CD14-positive monocyte (primary cell): ENCODE measurements around the gene CRY2. TPM values are rescaled to one million over a fixed set of nuclear protein-coding genes. Genes with fewer than 3 reads are reported as not detected.
A peak's percentile ranks its signal among the peaks of the same experiment; 100 is the strongest.

Source experiments
- DNase-seq, 3 donors: peaks; one replicate each; pipeline ENCODE4 v3.0.0-alpha.2; 2011 to 2022
- H2AFZ ChIP-seq: 2 replicates; pipeline ENCODE4 v1.6.0; 2012; ENCODE audit warnings: mild to moderate bottlenecking, low read depth, low read length, inconsistent platforms; ENCODE audit not compliant: insufficient read depth, poor library complexity, severe bottlenecking
- H3K27ac ChIP-seq, 2 donors: 1 replicate in 1 of 2; 2 replicates in 1 of 2; pipeline ENCODE4 v1.5.1; 2012 to 2013; ENCODE audit warnings: low read length in 2 of 2, control low read depth in 1 of 2, inconsistent platforms in 1 of 2, low read depth in 1 of 2, mild to moderate bottlenecking in 1 of 2
- H3K27me3 ChIP-seq, 2 donors: one replicate each; pipeline versions ENCODE4 v1.6.0 to v1.6.1; 2011 to 2013; ENCODE audit warnings: low read length in 2 of 2; ENCODE audit not compliant: control insufficient read depth in 2 of 2, insufficient read depth in 2 of 2
- H3K36me3 ChIP-seq, 2 donors: replicated peaks in 1 of 2; 1 replicate in 1 of 2; 2 replicates in 1 of 2; pipeline versions ENCODE4 v1.5.1 to v1.6.1; 2012 to 2013; ENCODE audit warnings: low read length in 2 of 2, control low read depth in 1 of 2, inconsistent platforms in 1 of 2, mild to moderate bottlenecking in 1 of 2; ENCODE audit not compliant: insufficient read depth in 2 of 2, control insufficient read depth in 1 of 2
- H3K4me1 ChIP-seq, 2 donors: 1 replicate in 1 of 2; 2 replicates in 1 of 2; pipeline versions ENCODE4 v1.5.1 to v1.6.1; 2012 to 2013; ENCODE audit warnings: low read length in 2 of 2, control low read depth in 1 of 2, inconsistent platforms in 1 of 2, mild to moderate bottlenecking in 1 of 2, moderate library complexity in 1 of 2; ENCODE audit not compliant: insufficient read depth in 2 of 2, control insufficient read depth in 1 of 2
- H3K4me2 ChIP-seq: replicated peaks from 2 replicates; pipeline ENCODE3; 2012; ENCODE audit warnings: low read length, moderate library complexity, mild to moderate bottlenecking; ENCODE audit not compliant: poor library complexity, severe bottlenecking; ENCODE audit errors: extremely low read depth
- H3K4me3 ChIP-seq, 3 experiments: fragments of 200-600 bp in 1 of 3; sonication (generic) in 1 of 3; replicated peaks in 1 of 3; 1 replicate in 2 of 3; 2 replicates in 1 of 3; pipeline ENCODE4 v1.5.1; 2011 to 2013; ENCODE audit warnings: low read length in 3 of 3, mild to moderate bottlenecking in 3 of 3, control low read depth in 2 of 3, low read depth in 2 of 3, inconsistent platforms in 1 of 3, moderate library complexity in 1 of 3
- H3K79me2 ChIP-seq: 2 replicates; pipeline ENCODE4 v1.6.0; 2012; ENCODE audit warnings: mild to moderate bottlenecking, control low read depth, inconsistent platforms, low read length, moderate library complexity; ENCODE audit not compliant: insufficient read depth
- H3K9ac ChIP-seq: 2 replicates; pipeline ENCODE4 v1.6.0; 2017; ENCODE audit warnings: low read length, mild to moderate bottlenecking; ENCODE audit not compliant: insufficient read depth, poor library complexity, severe bottlenecking
- H3K9me3 ChIP-seq, 2 donors: replicated peaks in 1 of 2; 1 replicate in 1 of 2; 2 replicates in 1 of 2; pipeline versions ENCODE4 v1.5.1 to v1.6.1; 2012 to 2013; ENCODE audit warnings: low read length in 2 of 2, control low read depth in 1 of 2; ENCODE audit not compliant: control insufficient read depth in 1 of 2, insufficient read depth in 1 of 2
- H4K20me1 ChIP-seq: 2 replicates; pipeline ENCODE4 v1.6.0; 2012; ENCODE audit warnings: mild to moderate bottlenecking, low read length, control low read depth, moderate library complexity; ENCODE audit not compliant: insufficient read depth
- H3K27ac Mint-ChIP-seq, 7 donors: one replicate each; pipeline ENCODE4 v1.8.0; 2020; ENCODE audit warnings: mild to moderate bottlenecking in 7 of 7, mixed read lengths in 7 of 7, moderate library complexity in 6 of 7, inconsistent platforms in 2 of 7
- H3K27me3 Mint-ChIP-seq, 3 donors: one replicate each; pipeline ENCODE4 v1.8.0; 2021 to 2022; ENCODE audit warnings: low read depth in 3 of 3, mild to moderate bottlenecking in 3 of 3, mixed read lengths in 3 of 3, moderate library complexity in 3 of 3, inconsistent platforms in 1 of 3
- H3K36me3 Mint-ChIP-seq, 2 donors: one replicate each; pipeline ENCODE4 v1.8.0; 2020; ENCODE audit warnings: mixed read lengths in 2 of 2, inconsistent platforms in 1 of 2, mild to moderate bottlenecking in 1 of 2
- H3K4me1 Mint-ChIP-seq: one replicate; pipeline ENCODE4 v1.8.0; 2020; ENCODE audit warnings: mild to moderate bottlenecking, mixed read lengths
- H3K4me3 Mint-ChIP-seq, 2 donors: one replicate each; pipeline ENCODE4 v1.8.0; 2020; ENCODE audit warnings: mild to moderate bottlenecking in 2 of 2, mixed read lengths in 2 of 2, moderate library complexity in 1 of 2
- H3K9me3 Mint-ChIP-seq, 7 donors: one replicate each; pipeline ENCODE4 v1.8.0; 2020 to 2022; ENCODE audit warnings: mixed read lengths in 7 of 7, mild to moderate bottlenecking in 6 of 7, moderate library complexity in 6 of 7, inconsistent platforms in 2 of 7
- WGBS: methylation state at CpG from one replicate; pipeline ENCODE4 v1.1.5; 2013; ENCODE audit warnings: missing lambda C conversion rate; ENCODE audit not compliant: insufficient coverage; 5-methylcytosine and 5-hydroxymethylcytosine counted together
- intact Hi-C, 2 donors: fragments of 100-400 bp; cut with micrococcal nuclease; formaldehyde crosslinking; loops; one replicate each; pipeline versions ENCODE4 v1.15.0 to v1.15.1; 2023
- polyA plus RNA-seq, 3 donors: library from polyadenylated mRNA; depleted of rRNA in 1 of 3; unstranded in 2 of 3; stranded (reverse) in 1 of 3; fragments of 300-500 nt in 2 of 3; fragments of >200 nt in 1 of 3; fragmentation: Illumina TruSeq in 2 of 3; gene quantifications; 1 replicate in 2 of 3; 2 replicates in 1 of 3; pipeline ENCODE4 v1.2.3, GENCODE V29; 2012 to 2021
- TF ChIP-seq, protein P1 (sequence below): fragments of 200-600 bp; IDR thresholded peaks from one replicate; pipeline ENCODE4 v1.8.0; 2022; ENCODE audit warnings: antibody characterized with exemption, mild to moderate bottlenecking

Gene CRY2
- polyA plus RNA-seq, 3 donors: 5.1 to 12.5 (median 7.2) TPM

GRCh38 chr11:45926001-45926401 is 78.7 kb downstream of the CRY2 start:
- no peaks in the 10 kb centered on the region for H3K36me3 ChIP-seq
- H3K27ac ChIP-seq: no peak overlapping the region
- H3K4me2 ChIP-seq: no peak overlapping the region
- no peak overlapping the region for H2AFZ ChIP-seq
- DNase-seq: no peak
- WGBS: 100% methylated on average over 8 of the region's 12 CpGs
- peaks cover 7% of the 10 kb centered on the region for H3K79me2 ChIP-seq
- H3K9ac ChIP-seq: no peak overlapping the region
- no peaks in the 10 kb centered on the region for H3K9me3 ChIP-seq
- peaks cover 25% of the 10 kb centered on the region for H4K20me1 ChIP-seq
- Mint-ChIP-seq H3K9me3 (peaks cover 0 to 10% (median 6%) of the 10 kb centered on the region in 7 donors), H3K27ac (no peak overlapping the region), H3K4me3 (no peak overlapping the region), H3K4me1 (peaks cover 42% of the 10 kb centered on the region), H3K27me3 (peaks cover 19 to 31% (median 27%) of the 10 kb centered on the region in 3 donors), H3K36me3 (peaks cover 9 to 16% of the 10 kb centered on the region in 2 donors)
- peaks cover 6 to 22% of the 10 kb centered on the region in 2 donors for H3K27me3 ChIP-seq
- TF ChIP-seq, protein P1, sequence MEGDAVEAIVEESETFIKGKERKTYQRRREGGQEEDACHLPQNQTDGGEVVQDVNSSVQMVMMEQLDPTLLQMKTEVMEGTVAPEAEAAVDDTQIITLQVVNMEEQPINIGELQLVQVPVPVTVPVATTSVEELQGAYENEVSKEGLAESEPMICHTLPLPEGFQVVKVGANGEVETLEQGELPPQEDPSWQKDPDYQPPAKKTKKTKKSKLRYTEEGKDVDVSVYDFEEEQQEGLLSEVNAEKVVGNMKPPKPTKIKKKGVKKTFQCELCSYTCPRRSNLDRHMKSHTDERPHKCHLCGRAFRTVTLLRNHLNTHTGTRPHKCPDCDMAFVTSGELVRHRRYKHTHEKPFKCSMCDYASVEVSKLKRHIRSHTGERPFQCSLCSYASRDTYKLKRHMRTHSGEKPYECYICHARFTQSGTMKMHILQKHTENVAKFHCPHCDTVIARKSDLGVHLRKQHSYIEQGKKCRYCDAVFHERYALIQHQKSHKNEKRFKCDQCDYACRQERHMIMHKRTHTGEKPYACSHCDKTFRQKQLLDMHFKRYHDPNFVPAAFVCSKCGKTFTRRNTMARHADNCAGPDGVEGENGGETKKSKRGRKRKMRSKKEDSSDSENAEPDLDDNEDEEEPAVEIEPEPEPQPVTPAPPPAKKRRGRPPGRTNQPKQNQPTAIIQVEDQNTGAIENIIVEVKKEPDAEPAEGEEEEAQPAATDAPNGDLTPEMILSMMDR: no peak
- intact Hi-C loops: no loop called here
- H3K4me1 ChIP-seq: peaks cover 26 to 38% of the 10 kb centered on the region in 2 donors
- H3K4me3 ChIP-seq: no peak overlapping the region

GRCh38 chr11:45926536-45927331 is 79.5 kb downstream of the CRY2 start:
- peaks cover 6 to 15% of the 10 kb centered on the region in 2 donors for H3K27me3 ChIP-seq
- H3K27ac Mint-ChIP-seq: no peak overlapping the region
- no peak overlapping the region for H3K4me3 Mint-ChIP-seq
- H3K4me3 ChIP-seq: no peak overlapping the region
- 90% methylated on average over 7 of the region's 12 CpGs for WGBS
- DNase-seq: peak in 1 of 3 donors; percentile 4
- no peak overlapping the region for H3K4me2 ChIP-seq
- H3K9ac ChIP-seq: no peak overlapping the region
- no peak overlapping the region for H3K27ac ChIP-seq
- no peaks in the 10 kb centered on the region for H3K9me3 ChIP-seq
- no peak overlapping the region for H2AFZ ChIP-seq
- peaks cover 13 to 23% (median 22%) of the 10 kb centered on the region in 3 donors for H3K27me3 Mint-ChIP-seq
- peaks cover 44% of the 10 kb centered on the region for H3K4me1 Mint-ChIP-seq
- TF ChIP-seq, protein P1: no peak
- H4K20me1 ChIP-seq: peaks cover 32% of the 10 kb centered on the region
- peaks cover 13% of the 10 kb centered on the region for H3K79me2 ChIP-seq
- H3K36me3 Mint-ChIP-seq: peaks cover 9 to 23% of the 10 kb centered on the region in 2 donors
- intact Hi-C loops: no loop called here
- H3K36me3 ChIP-seq: peaks cover 6 to 7% of the 10 kb centered on the region in 2 donors
- peaks cover 0 to 6% (median 4%) of the 10 kb centered on the region in 7 donors for H3K9me3 Mint-ChIP-seq
- H3K4me1 ChIP-seq: peaks cover 33 to 43% of the 10 kb centered on the region in 2 donors
